Measurements from ENCODE around the gene PRKAB1. TPM values are rescaled to one million over a fixed set of nuclear protein-coding genes. Genes with fewer than 3 reads are reported as not detected.

Gene PRKAB1
- total and polyA plus RNA-seq, 9 of the 15 experiments (the other 6 are each of a cell fraction or from before 2014, with no cell fraction given), result 32.6 to 94.2 (median 63.8) TPM

DNA sequence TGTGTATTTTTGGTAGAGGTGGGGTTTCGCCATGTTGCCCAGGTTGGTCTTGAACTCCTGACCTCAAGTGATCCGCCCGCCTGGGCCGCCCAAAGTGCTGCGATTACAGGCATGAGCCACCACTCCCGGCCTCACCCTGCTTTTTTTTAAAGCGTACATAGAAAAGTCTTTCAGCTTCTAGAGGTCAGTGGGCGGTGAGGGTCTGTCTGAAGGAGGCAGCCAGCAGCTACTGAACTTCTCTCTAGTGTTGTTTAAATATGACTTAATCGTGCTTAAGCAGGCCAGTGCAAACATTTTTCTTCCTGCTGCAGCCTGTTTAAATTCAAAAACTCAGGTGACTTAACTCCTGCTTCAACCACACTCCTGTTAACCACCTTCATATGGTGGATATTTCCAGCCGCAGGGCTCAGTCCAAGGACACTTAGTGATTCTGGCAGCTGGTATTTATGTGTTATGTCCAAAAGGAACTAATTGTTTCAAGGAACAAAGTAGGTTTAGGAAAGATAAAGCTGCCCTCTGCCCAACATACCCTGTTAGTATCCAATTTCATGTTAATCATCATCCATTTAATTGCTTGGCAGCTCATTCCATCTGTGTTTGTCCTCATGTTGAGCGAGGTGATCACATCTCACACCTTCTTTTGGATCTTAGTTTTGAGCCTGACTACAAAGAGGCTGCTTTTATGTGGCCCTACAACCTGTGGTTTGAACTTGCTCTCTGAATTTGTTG is 2.0 kb downstream of the PRKAB1 start (continued):
- TF ChIP-seq SREBF1 (IDR thresholded peaks at IDR 0.05; ENCODE audit: borderline replicate concordance, low read depth, low read length) (no peak), TFAM (CRISPR knock-in tag; conservative IDR thresholded peaks at IDR 0.05) (no peak), RFX7 (CRISPR knock-in tag; IDR thresholded peaks at IDR 0.05) (no peak), XRCC3 (IDR thresholded peaks at IDR 0.05) (no peak), SRSF3 (IDR thresholded peaks at IDR 0.05; ENCODE audit: insufficient read depth, low read length) (no peak), POLR2AphosphoS2 (IDR thresholded peaks at IDR 0.05; ENCODE audit: low read length) (0 out of 2 replicates have a peak, but pooled peaks have one; percentile 28), ZNF143 (CRISPR knock-in tag; IDR thresholded peaks at IDR 0.05) (no peak), ZBTB7A (IDR thresholded peaks at IDR 0.05; ENCODE audit: borderline replicate concordance, control insufficient read depth, low read depth, low read length) (peak; percentile 50; the same call in 1 of the 2 replicates), ZNF696 (CRISPR knock-in tag; conservative IDR thresholded peaks at IDR 0.05) (no peak), TRIM28 (IDR thresholded peaks at IDR 0.05) (0 out of 2 replicates have a peak, but pooled peaks have one; percentile 3), CREBBP (IDR thresholded peaks at IDR 0.05; ENCODE audit: low read depth, low read length) (no peak), CHCHD3 (CRISPR knock-in tag; IDR thresholded peaks at IDR 0.05) (no peak), TEAD2 (tag; IDR thresholded peaks at IDR 0.05) (no peak), POLR3G (IDR thresholded peaks at IDR 0.05; ENCODE audit: extremely low read depth, insufficient read length, insufficient replicate concordance) (no peak), POU5F1 (IDR thresholded peaks at IDR 0.05; ENCODE audit: borderline replicate concordance, low read depth, low read length, partially characterized antibody) (no peak), SP1 (CRISPR knock-in tag; IDR thresholded peaks at IDR 0.05) (no peak), ZKSCAN3 (CRISPR knock-in tag; IDR thresholded peaks at IDR 0.05) (no peak), CSDE1 (IDR thresholded peaks at IDR 0.05) (no peak), SMAD2 (IDR thresholded peaks at IDR 0.05; ENCODE audit: low read depth, low read length) (no peak), ZNF699 (CRISPR knock-in tag; IDR thresholded peaks at IDR 0.05; ENCODE audit: insufficient replicate concordance) (no peak), HMG20A (CRISPR knock-in tag; conservative IDR thresholded peaks at IDR 0.05) (no peak), NR2C2 (CRISPR knock-in tag; IDR thresholded peaks at IDR 0.05) (no peak), NR2C2 (tag; IDR thresholded peaks at IDR 0.05) (peak; percentile 64), ZNF76 (CRISPR knock-in tag; IDR thresholded peaks at IDR 0.05; ENCODE audit: borderline replicate concordance) (no peak), ZNF644 (tag; IDR thresholded peaks at IDR 0.05; ENCODE audit: low read depth) (no peak)
- TF ChIP-seq, protein P1, sequence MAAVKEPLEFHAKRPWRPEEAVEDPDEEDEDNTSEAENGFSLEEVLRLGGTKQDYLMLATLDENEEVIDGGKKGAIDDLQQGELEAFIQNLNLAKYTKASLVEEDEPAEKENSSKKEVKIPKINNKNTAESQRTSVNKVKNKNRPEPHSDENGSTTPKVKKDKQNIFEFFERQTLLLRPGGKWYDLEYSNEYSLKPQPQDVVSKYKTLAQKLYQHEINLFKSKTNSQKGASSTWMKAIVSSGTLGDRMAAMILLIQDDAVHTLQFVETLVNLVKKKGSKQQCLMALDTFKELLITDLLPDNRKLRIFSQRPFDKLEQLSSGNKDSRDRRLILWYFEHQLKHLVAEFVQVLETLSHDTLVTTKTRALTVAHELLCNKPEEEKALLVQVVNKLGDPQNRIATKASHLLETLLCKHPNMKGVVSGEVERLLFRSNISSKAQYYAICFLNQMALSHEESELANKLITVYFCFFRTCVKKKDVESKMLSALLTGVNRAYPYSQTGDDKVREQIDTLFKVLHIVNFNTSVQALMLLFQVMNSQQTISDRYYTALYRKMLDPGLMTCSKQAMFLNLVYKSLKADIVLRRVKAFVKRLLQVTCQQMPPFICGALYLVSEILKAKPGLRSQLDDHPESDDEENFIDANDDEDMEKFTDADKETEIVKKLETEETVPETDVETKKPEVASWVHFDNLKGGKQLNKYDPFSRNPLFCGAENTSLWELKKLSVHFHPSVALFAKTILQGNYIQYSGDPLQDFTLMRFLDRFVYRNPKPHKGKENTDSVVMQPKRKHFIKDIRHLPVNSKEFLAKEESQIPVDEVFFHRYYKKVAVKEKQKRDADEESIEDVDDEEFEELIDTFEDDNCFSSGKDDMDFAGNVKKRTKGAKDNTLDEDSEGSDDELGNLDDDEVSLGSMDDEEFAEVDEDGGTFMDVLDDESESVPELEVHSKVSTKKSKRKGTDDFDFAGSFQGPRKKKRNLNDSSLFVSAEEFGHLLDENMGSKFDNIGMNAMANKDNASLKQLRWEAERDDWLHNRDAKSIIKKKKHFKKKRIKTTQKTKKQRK (IDR thresholded peaks at IDR 0.05; ENCODE audit: borderline replicate concordance, low read depth, low read length), result no peak

All from K562 (cell line).